DMS 273 treated with DMSO at 0.1 percent for 48 hours (cell line): Measurements from ENCODE around the gene PPARG.
"Not testable (repeated sequence)": the region's sequence is repeated elsewhere in the genome, so short reads cannot be mapped to it uniquely, and the experiment has no call there.

Source experiments
- DNase-seq: peaks from one replicate; lab custom pipeline; 2025; lab: John Stamatoyannopoulos, UW

The PPARG gene

DNA sequence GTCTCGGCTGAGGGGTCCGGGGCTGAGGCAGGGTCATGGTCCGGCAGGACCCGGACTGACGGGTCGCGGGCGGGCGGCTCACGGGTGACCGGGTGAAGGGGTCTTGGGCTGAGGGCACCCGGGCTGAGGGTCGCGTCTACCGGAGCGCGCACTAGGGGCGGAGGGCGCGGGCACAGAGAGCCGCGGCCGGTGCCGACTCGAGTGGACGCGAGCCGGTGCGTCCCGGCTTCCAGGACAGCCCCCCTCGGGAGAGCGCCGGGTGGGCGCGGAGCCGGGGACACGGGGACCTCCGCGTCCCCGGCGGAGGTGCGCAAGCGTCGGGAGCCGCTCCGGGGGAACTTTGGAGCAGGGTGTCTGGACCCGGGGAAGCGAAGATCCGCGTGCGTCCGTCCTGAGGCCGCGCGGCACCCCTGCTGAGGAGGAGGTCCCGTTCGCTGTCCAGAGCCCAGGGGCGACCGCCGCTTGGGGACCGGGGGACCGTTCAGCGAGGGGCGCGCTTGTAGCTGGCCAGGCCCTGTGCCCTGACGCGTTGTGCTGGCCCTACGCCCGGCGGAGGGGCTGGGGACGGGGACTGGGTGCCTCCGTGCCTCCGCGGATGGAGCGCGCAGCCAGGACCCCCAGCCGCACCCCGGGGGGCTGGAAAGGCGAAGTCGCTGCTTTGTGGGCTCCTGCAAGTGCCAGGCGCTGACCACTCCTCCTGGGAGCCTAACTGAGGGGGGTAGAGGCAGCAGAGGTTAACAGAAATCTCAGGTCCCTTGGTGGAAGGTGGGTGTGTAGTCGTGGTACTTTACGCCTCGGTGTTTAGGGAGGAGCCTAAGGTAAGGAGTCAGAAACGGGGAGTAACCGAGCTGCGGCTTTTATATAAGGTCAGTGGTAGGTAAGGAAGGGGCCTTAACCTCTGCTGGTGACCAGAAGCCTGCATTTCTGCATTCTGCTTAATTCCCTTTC is at the start of gene PPARG:
PPARG (plus strand) TSS at position 889 of the 948 bp plus-strand sequence. CDS start 90,642 bp downstream, outside the sequence.
- no peak for DNase-seq

DNA sequence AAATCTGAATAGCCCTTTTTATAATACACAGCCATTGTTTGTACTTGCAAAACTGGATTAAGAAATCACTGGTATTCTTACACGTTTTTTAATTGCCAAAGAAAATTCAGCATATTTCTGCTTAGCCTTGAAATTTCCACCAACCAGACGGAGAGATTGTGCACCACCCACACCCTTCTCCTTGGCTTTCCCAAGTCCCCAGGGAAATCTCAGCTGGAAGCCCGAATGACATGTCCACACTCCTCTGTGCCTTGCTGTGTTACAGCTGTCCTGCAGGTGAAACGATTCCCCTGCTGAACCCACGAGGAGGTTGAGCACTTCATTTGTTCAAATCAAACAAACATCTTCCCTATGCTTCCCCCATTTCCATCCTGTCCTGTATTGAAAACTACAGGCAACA is 49.6 kb upstream of the PPARG start:
- no peak for DNase-seq

DNA sequence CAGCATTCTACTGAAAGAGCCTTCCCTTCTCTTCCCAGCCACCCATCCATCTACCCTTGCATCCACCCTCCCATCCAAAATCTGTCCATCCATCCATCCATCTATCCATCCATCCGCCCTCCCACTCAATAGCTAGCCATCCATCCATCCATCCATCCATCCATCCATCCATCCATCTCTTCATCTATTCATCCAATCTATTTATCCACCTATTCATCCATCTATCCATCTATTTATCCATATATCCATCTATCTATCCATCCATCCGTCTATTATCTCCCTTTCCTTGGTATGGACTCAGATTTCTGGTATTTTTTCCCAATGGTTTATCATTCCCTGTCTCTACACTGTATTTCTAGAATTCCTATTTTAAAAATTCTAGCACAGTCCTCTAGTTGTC is 46.1 kb upstream of the PPARG start:
- no peak for DNase-seq

DNA sequence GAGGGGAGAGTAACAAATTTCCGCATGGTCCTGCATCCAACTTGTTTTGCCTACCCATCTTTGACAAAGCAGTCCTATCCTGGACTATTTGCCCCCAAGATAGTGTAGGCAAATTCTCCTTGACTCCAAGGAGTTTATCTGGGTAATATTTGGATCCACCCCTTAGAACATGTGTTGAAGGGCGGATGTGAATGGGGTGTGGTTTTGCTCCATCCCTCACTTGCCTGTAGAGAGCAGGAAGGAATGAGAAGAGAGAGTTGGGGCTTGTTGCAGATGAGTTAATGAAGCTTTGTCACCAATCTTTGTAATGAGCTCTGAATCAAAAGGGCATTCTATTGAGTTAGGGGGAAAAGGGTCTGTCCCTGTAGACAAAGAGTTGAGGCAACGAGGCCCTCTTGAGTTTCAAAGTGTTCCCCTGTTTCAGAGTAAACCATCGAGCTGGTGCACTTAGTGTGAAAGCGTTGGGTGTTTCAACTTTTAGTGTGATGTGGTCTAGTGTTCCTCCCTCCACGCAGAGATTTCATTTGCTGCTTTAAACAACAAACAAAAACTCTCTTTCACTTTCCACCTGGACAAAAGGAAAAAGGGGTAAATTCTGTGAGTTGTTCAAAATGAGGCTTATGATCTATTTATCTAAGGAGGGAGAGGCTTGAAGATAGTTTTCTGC is 42.2 kb upstream of the PPARG start:
- no peak for DNase-seq

DNA sequence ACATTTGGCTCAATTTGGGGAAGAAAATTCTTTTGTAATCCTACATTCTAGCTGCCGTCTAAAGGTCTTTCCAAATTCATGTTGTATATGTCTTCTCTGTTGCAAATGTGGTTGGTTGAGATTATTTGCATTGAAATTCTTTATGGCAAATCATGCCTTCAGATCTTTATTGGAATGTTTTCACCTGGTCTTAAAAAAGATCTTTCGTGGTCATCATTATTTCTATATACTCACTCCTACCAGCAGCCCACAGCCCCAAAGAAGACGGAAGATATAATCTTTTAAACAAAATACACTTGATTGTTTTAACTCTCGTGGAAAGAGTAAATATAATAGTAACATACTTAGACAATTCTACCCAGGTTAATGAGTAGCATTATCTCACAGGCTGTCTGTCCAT is 41.5 kb upstream of the PPARG start:
- DNase-seq, result no peak

DNA sequence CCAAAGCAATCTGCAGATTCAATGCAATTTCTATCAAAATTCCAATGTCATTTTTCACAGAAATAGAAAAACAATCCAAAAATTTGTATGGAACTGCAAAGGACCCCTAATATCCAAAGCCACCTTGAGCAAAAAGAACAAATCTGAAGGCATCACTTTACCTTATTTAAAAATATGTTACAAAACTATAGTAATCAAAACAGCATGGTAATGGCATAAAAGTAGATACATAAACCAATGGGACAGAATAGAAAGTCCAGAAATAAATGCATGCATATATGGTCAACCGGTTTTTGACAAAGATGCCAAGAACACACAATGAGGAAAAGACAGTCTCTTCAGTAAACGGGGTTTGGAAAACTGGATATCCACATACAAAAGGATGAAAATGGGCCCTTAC is 39.4 kb upstream of the PPARG start:
- no peak for DNase-seq

DNA sequence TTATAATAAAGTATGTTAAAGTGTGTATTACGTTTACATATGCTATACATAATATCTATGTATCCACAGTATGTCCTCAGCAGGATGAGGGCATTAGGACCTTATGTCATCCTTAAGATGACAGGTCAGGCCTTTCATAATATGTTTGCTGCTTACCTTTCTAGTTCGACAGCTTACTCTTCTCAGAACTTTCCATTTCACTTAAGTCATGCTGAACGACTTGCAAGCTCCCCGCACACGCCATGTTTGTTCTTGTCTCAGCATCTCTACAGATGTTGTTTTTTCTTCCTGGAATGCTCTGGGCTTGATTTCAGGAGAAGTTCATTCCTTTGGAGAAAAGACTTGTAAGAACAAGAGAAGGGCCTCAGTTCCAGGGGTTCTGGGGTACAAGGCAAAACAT is 36.0 kb upstream of the PPARG start:
- DNase-seq, result no peak

DNA sequence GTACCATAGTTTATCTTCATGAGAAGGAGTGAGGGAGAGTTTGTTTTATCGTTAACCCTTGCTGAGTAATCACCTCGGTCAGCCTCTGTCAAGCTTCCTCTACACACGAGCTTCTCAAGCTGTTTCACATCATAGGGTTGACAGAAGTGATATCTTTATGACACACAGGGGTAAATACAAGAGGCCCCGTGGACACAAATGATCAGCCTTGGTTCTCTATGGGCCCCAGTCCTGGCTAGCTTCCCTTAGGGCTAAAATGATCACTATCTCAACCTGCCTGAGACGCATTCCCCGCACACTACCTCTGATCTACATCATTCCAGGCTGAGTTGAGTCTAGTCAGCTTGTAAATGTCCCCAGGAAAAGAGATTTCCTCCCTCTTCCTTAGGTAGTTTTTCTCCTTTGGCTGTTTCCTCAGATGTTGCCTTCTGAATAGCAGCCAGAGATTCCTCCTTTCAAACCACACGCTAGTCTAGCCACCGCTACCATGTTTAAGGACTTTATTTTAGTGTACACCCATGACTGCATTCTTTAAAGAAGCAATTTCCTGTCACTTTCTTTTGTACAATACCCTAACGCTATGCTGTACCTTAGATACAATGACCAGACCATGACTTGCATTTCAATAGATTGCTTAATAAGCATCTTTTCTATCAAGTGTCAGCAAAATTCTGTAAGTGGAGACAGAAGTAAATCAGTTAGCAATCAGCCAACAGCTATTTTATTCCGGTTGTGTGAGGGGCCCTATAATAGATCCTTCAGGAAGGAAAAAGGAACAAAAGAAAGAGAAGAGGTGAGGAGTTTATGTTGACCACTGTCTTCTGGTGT is 35.1 kb upstream of the PPARG start:
- no peak for DNase-seq

DNA sequence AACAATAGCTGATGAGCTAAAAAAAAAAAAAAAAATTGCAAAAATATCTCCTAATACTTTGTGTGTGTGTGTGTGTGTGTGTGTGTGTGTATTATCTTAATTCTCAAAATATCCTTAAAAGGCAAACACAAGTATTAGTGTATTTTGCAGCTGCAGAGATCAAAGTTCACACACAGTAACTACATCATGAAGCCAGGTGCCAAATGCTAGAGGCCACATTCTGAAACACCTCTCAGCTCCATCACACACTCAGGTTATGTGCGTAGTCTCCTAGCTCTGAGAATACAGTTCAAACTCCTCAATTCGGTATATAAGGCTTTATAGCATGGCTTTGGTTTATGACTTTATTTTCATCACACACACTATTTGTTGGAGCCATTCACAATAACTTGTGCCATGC is 33.5 kb upstream of the PPARG start:
- no peak for DNase-seq

DNA sequence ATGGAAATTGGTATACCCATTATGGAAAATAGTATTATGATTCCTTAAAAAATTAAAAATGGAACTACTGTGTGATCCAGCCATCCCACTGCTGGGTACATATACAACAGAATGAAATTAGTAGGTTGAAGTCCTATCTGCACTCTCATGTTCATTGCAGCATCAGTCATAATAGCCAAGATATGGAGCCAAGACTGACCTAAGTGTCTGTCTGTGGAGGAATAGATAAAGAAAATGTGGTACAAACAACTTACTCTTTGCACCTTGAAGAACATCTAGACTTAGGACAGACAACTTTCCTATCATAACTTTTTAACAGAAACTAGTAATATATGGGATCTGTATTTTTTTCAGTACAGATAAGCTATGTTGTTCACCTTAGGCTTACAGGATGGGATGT is 30.0 kb upstream of the PPARG start:
- no peak for DNase-seq

DNA sequence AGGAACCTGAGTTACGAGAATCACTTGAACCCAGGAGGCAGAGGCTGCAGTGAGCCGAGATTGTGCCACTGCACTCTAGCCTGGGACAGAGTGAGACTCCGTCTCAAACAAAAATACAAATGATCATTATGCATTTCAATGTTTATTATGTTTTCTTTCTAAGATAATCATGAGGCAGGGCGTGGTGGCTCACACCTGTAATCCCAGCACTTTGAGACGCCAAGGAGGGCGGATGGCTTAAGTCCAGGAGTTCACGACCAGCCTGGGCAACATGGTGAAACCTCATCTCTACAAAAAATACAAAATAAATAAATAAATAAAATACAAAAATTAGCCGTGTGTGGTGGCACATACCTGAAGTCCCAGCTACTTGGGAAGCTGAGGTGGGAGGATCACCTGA is 26.7 kb upstream of the PPARG start:
- DNase-seq, result not testable (repeated sequence)

DNA sequence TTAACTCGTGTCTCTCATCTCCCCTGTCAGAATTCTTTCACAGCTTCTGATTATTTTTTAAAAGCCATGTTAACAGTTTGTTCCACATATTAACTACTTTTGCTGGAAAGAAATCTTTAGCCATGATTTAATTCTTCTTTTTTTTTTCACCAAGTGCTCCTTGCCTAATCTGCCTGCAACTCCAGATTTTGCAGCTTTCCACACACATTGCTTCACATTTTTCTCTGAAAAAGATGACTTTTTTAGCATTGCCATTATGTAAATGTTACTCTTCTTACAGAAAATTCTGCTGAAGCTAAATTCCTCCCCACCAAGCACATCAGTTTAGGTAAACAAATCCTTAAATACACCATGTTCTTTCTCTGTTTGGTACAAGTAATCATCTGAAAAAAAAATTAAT is 23.4 kb upstream of the PPARG start:
- no peak for DNase-seq

DNA sequence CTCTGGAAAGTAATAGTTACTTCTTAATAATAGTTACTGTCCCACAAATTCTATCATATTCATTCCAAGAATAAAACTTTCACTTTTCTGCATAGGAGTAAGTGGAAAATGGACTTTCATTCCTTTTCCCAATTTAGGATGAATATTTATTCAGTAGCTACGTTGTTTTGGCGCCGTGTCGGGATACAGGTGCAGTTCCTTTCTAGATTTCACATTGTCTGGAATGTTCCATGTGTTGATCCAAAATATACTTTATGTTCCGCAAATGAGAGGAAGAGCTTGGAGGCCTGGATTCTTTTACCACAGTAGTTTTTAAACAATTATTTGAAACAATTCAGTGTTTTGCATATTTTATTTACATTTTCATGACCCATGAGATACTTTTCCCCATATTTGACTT is 22.8 kb upstream of the PPARG start:
- DNase-seq, result no peak

DNA sequence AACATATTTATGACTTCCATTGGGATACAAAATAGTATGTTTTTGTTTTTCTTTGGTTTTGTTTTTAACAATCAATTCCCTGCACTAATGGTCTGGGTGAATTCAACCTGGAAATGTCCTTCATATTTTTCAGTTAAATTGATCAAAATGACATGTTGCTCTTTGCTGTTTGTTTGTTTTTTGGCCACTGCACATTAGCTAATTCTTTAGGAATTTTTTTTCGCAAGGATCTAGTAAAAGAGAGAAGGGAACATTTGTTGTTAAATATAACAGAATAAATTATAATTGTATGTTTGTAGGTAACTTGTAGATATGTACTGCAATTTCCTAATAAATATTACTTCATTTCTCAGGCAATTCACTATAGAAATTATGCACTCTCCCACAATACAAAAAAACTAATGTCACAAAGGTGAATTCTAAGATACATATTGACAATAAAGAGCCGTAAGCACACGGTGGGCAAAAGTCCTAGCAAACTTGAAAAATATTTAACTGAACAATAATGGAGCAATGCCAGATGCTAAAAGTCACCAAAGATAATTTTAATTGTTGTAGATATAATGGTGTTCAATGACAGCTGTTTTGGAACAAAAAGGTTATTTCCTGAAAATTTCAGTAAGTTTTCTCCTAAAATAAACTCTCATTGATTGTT is 21.4 kb upstream of the PPARG start:
- no peak for DNase-seq

DNA sequence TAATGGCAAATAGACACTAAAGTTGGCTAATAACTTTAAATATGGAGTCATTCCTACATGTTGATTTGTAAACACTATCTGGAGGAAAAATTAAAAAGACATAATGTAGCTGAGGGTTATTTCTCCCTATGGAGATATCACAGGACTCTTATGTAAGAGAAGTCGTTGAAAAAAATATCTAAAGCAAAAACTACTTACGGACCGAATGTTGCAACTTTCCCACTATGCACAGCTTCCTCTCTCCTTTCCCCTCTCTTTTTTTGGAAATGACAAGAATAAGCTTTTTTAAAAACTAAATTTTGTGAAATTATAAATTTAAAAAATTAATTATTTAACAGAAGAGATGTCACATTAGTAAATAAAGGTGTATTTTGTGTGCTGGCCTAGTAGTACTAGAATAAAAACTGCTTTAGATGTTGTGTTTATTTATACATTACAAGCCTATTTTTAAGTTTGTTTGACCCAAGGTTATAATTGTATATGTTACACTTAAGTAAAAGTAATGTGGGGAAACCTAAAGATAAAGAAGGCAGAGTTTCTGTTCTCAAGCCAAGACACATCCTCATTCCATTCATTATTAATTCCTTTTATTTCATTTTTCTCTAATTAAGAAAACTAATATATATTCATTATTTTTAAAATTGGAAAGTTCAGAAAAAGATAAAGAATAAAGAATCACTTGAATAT is 20.7 kb upstream of the PPARG start:
- DNase-seq, result no peak

DNA sequence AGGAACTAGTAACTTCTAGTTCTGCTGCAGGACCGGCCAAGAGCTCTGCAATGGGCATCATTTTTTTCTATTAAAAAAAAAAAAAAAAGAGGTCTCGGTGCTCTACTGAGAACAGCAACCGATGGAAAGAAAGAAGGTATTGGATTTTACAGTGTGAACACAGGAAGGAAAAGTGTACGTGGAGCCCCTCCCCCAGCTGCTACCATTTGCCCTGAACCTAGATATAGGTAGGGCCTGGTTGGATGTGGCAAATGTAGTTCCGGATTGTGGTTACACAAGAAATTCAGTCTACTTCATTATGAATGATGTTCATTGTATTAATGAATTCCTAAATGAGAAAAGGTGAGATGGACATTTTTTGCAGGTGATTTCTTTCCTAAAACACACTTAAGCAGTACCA is 17.9 kb upstream of the PPARG start:
- DNase-seq, result no peak

DNA sequence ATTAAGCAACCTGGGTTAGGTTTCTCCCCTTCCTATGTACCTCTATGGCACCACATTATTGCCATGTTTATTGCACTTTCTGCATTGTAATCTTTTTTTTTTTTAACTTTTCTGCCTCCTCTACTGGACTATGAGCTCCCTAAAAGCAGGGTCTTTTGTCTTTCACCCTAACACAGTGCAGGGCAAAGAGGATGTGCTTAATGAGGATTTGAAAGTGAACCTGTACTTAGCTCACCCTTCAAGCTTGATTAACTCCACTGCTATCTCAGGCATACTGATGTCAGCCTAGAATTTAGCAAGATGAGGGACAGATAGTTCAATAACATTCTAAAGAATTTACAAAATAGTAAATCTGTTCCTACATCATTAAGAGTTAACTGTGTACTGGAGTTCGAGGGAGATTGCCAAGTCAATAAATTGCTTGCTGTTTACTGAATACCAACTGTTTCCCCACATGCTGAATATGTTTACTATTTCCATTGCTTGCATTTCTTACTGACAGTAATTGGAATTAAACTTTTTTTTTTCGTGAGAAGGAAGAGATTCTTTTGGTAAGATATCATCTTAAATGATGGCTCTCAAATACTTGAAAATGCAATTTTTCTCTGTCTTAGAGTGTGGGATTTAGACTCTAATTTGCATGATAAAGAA is 15.7 kb upstream of the PPARG start:
- DNase-seq, result no peak

DNA sequence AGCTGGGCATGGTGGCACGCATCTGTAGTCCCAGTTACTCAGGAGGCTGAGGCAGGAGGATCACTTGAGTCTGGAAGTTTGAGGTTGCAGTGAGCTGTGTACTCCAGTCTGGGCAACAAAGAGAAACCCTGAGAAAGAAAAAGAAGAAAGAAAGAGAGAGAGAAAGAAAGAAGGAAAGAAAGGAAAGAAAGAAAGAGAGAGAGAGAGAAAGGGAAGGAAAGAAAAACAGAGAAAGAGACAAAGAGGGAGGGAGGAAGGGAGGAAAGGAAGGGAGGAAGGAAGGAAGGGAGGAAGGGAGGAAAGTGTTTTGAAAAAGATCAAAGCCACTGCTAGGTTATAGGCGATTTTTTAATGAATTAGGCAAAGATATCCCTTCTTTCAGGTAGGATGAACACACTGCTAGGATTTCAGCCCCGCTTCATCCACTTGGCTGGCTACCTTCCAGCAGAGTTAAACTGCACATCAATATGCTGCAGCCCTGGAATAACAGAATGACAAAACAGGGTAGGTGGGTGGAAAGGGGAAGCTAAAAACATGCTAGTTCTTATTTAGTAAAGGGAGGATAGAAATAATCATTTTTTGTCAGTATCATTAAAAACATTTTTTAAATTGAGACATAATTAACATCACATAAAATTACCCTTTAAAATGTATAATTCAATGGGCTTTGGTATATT is 12.8 kb upstream of the PPARG start:
- DNase-seq, result no peak

DNA sequence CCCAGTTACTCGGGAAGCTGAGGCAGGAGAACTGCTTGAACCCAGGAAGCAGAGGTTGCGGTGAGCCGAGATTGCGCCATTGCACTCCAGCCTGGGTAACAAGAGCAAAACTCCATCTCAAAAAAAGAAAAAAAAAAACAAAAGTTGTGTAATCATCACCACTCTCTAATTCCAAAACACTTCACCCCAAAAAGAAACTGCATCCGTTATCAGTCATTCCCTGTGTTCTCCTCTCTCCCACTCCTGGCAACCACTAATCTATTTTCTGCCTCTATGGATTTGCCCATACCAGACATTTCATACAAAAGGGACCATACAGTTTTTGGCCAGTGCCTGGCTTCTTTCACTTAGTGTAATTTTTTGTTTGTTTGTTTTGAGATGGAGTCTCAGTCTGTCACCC is 12.0 kb upstream of the PPARG start:
- DNase-seq, result not testable (repeated sequence)

DNA sequence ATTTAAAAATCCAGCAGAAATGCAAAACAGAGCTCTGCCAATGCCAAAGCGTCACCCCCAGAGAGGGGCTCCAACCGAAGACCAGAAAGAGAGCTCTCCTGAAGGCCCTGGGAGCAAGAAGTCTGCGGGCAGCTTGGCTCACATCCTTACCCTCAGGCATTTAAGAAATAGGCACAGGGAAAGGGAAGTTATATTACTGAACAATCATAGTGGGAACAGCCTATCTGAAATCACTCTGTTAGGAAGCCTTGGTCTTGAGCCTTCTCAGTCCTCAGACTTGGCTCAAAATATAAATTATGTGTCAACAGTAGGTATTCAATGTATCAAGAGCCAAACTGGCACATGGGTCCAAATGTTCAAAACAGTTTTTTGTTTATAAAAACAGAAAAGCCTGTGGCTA is 10.3 kb upstream of the PPARG start:
- DNase-seq, result no peak
